ENCODE results near the gene FBXW10B.
"Not testable (repeated sequence)": the region's sequence is repeated elsewhere in the genome, so short reads cannot be mapped to it uniquely, and the experiment has no call there.

FBXW10B gene

DNA sequence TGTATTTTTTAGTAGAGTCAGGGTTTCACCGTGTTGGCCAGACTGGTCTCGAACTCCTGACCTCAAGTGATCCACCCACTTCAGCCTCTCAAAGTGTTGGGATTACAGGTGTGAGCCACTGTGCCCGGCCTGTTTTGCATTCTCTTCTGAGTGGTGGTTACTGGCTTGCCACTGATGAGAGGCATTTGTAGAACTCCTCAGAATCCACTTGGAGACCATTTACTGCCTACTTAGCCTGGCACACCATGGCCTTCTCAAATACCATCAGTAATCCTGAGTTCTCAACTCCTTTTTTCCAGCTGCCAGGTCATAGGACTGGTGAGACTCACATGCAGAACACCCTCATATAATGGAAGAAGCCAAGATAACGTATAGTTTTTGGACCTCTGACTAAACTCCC, 22.5 kb upstream of the FBXW10B start:
- DNase-seq (ENCODE audit: low read depth, low spot score) = not testable (repeated sequence)
- peak overlapping the region; percentile 22 for H3K27ac ChIP-seq

GRCh38 chr17:15630930-15631453, 11.5 kb upstream of the FBXW10B start:
- not testable (repeated sequence) for DNase-seq (ENCODE audit: low read depth, low spot score); H3K27ac ChIP-seq

DNA sequence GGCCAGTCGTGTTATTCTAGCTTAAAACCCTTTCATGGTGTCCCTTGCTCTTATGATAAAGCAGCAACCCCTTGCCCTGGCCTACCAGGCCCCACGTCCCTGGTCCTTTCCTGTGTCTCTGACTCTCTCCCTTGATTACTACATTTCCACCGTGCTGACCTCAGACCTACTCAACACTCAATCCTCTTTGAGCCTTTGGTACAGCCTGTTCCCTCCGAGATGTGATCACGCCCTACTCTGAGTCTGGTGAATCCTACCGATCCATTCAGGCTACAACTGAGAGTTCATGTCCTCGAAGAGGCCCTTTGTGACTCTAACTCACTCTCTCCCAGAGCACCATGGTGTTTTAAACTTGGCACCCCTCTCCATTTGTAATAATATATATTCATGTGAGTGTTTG, 10.5 kb upstream of the FBXW10B start:
- H3K27ac ChIP-seq; DNase-seq (ENCODE audit: low read depth, low spot score): not testable (repeated sequence)

- not testable (repeated sequence) for H3K27ac ChIP-seq; DNase-seq (ENCODE audit: low read depth, low spot score)
Observed at GRCh38 chr17:15623661-15624209, 4.2 kb upstream of the FBXW10B start.

- not testable (repeated sequence) for H3K27ac ChIP-seq; DNase-seq (ENCODE audit: low read depth, low spot score)
Observed at GRCh38 chr17:15623255-15623654, 3.8 kb upstream of the FBXW10B start.

DNA sequence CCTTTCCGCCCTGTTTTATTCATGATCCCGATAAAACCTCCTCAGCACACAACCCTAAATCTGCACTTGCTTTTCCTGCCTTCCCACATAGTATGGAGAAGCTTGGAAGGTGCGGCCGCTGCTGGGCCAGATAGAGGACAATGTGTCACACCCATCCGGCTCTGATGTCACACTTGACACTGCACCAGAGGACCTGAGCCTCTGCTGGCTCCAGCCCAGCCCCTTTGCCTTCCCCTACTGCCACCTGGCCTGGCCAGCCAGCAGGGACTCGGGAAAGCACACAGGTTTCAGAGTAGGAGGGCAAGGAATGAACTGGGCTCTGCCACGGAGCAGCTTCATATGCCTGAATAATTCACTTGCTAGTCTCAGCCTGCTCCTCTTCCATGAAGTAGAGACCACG, 2.6 kb upstream of the FBXW10B start:
- not testable (repeated sequence) for DNase-seq (ENCODE audit: low read depth, low spot score); H3K27ac ChIP-seq

DNA sequence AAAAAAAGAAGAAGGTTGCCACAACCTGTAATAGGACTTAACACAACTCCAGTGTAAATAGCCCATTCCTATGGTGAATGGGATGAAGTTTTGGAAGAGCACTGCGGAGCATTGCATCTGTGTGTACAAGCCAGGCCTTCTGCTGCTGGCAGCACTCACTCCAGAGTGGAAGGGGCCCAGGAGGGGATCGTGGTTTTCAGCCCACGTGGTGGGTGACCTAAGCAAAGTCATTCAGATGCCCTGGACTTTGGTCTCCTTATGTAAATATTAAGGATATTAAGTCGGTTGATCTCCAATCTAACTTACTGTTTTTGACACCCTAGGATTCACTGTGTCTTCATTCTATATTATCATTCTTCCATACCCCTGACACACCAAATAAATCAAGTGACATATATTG, 2.7 kb downstream of the FBXW10B start:
- DNase-seq (ENCODE audit: low read depth, low spot score); H3K27ac ChIP-seq: not testable (repeated sequence)

- DNase-seq (ENCODE audit: low read depth, low spot score); H3K27ac ChIP-seq: not testable (repeated sequence)
Observed at GRCh38 chr17:15615850-15616249, 3.7 kb downstream of the FBXW10B start.

- not testable (repeated sequence) for DNase-seq (ENCODE audit: low read depth, low spot score); H3K27ac ChIP-seq
Observed at GRCh38 chr17:15613111-15613510, 6.4 kb downstream of the FBXW10B start.

GRCh38 chr17:15592960-15593359, 26.5 kb downstream of the FBXW10B start:
- DNase-seq (ENCODE audit: low read depth, low spot score) = not testable (repeated sequence)

GRCh38 chr17:15591986-15592385, 27.5 kb downstream of the FBXW10B start:
- H3K27ac ChIP-seq; DNase-seq (ENCODE audit: low read depth, low spot score): not testable (repeated sequence)

More at GRCh38 chr17:15592960-15593359, 26.5 kb downstream of the FBXW10B start:
- H3K27ac ChIP-seq = not testable (repeated sequence)

- not testable (repeated sequence) for H3K27ac ChIP-seq; DNase-seq (ENCODE audit: low read depth, low spot score)
Observed at GRCh38 chr17:15590844-15591243, 28.7 kb downstream of the FBXW10B start.

DNA sequence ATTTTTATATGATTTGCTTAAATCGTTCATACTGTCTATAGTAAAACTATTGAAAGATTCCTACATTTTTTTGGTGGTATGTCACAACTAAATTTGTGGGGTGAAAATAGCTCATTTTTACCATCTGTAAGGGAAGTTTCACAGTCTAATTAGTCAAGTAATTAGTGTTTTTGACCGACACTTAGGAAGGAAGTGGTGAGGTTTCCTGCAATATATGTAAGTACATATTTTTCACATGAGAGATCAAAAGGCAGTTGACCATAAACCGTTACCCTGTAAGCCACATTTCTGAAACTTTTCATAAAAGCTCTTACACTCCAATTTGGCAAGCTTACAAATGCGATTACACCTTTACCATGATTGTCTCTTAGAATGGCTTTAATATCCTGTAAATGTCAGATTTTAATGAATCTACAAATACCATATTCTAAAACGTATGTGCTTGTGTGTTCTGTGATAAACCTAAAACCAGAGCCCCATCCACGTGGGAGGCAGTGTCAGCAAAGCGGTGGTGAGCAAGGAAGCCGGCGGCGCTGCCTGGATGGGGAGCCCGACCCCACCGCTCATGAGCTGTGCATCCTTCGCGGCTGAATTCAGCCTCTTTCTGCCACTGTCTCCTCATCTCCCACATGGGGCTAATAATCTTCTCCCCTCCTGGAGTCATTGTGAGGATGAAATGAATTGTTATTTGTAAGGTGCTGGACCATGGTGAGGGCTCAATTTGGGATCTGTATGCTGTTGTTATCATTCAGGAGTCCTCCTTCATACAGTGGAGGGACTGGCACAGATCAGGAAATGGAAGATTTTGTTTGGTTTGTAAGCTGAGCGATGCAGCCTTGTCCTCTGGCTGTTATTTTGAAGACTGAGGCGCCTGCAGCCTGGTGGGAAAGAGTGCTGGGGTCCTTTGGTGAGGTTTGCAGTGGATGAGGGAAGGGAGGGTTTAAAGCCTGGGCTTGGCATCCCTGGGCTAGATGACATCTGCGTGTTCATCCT, 29.7 kb downstream of the FBXW10B start:
- not testable (repeated sequence) for H3K27ac ChIP-seq

GRCh38 chr17:15588017-15588416, 31.5 kb downstream of the FBXW10B start:
- not testable (repeated sequence) for H3K27ac ChIP-seq; DNase-seq (ENCODE audit: low read depth, low spot score)

More for the DNA sequence above, 29.7 kb downstream of the FBXW10B start:
- not testable (repeated sequence) for DNase-seq (ENCODE audit: low read depth, low spot score)

- not testable (repeated sequence) for DNase-seq (ENCODE audit: low read depth, low spot score); H3K27ac ChIP-seq
Observed at GRCh38 chr17:15583313-15583712, 36.2 kb downstream of the FBXW10B start.

- not testable (repeated sequence) for H3K27ac ChIP-seq; DNase-seq (ENCODE audit: low read depth, low spot score)
Observed at GRCh38 chr17:15581462-15581861, 38.0 kb downstream of the FBXW10B start.

GRCh38 chr17:15576848-15577247, 42.7 kb downstream of the FBXW10B start:
- not testable (repeated sequence) for H3K27ac ChIP-seq; DNase-seq (ENCODE audit: low read depth, low spot score)

DNA sequence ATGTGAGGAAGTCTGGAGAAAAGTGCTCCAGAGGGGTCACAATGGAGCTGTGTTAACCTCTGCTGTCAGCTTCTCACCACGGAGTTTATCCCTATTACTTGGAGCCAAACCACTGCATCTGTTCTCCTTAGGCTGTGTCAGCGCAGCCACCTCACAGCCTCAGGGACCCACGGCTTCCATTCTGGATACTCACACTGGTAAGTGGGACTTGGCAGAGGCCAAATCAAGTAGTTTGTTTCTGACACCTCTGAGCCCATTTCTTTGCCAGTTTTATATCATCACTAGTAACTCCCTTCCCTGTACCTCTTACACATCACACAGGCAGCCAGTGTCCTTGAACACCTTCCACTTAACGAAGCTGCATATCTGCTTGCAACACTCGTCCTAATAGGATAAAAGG, 44.8 kb downstream of the FBXW10B start:
- not testable (repeated sequence) for DNase-seq (ENCODE audit: low read depth, low spot score); H3K27ac ChIP-seq

DNA sequence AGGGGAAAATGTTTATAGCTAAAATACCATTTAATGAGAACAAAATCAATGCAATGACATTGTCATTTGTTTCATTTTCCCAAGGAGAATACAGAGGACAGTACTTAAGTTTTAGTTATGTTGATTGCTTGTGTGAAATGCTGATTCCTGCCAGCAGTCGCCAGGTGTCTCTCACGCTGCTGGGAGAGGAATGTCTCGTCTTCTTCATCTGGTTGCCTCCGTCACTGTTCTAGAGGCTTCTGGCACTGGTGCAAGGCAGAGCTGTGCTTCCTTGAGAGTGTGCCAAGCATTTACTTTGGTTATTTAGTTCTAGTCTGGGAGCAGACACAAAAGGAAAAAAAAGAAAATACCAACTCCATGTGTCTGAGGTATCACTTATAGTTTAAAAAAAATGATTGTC, 45.6 kb downstream of the FBXW10B start:
- not testable (repeated sequence) for H3K27ac ChIP-seq; DNase-seq (ENCODE audit: low read depth, low spot score)

Measured in epithelial cell of prostate (primary cell).